Measurements from ENCODE around the gene LGALS3.

Gene LGALS3

GRCh38 chr14:55115460-55115859 is 13.6 kb upstream of the LGALS3 start:
- DNase-seq, result no peak

GRCh38 chr14:55115861-55116245 is 13.2 kb upstream of the LGALS3 start:
- no peak for DNase-seq

- no peak for DNase-seq
Measured at GRCh38 chr14:55116246-55117030, 12.6 kb upstream of the LGALS3 start.

- DNase-seq, result no peak
Measured at GRCh38 chr14:55117803-55118441, 11.1 kb upstream of the LGALS3 start.

- no peak for DNase-seq
Measured at GRCh38 chr14:55118761-55119160, 10.3 kb upstream of the LGALS3 start.

GRCh38 chr14:55120571-55121495 is 8.2 kb upstream of the LGALS3 start:
- DNase-seq, result no peak

- no peak for DNase-seq
Measured at GRCh38 chr14:55121628-55122439, 7.2 kb upstream of the LGALS3 start.

GRCh38 chr14:55122440-55122986 is 6.5 kb upstream of the LGALS3 start:
- no peak for DNase-seq

GRCh38 chr14:55123101-55123500 is 6.0 kb upstream of the LGALS3 start:
- no peak for DNase-seq

- DNase-seq, result no peak
Measured at GRCh38 chr14:55123852-55124639, 5.0 kb upstream of the LGALS3 start.

- DNase-seq, result no peak
Measured at GRCh38 chr14:55124774-55125386, 4.2 kb upstream of the LGALS3 start.

- no peak for DNase-seq
Measured at GRCh38 chr14:55125403-55125802, 3.6 kb upstream of the LGALS3 start.

GRCh38 chr14:55126034-55126433 is 3.0 kb upstream of the LGALS3 start:
- DNase-seq, result no peak

GRCh38 chr14:55126932-55127459 is 2.1 kb upstream of the LGALS3 start:
- no peak for DNase-seq

GRCh38 chr14:55127460-55127951 is 1.5 kb upstream of the LGALS3 start:
- no peak for DNase-seq

GRCh38 chr14:55128386-55129085 is 516 bp upstream of the LGALS3 start:
- DNase-seq, result no peak

GRCh38 chr14:55129428-55130195 is 560 bp downstream of the LGALS3 start:
- DNase-seq, result no peak

GRCh38 chr14:55130196-55130550 is 1.1 kb downstream of the LGALS3 start:
- DNase-seq, result no peak
